NCI-H524 (cell line): ENCODE measurements around the gene SLAMF7.
"Not testable (repeated sequence)": the region's sequence is repeated elsewhere in the genome, so short reads cannot be mapped to it uniquely, and the experiment has no call there.

ENCODE experiments used
- DNase-seq, 2 experiments: peaks; one replicate each; lab custom pipeline; 2025; lab: John Stamatoyannopoulos, UW

SLAMF7 gene

DNA sequence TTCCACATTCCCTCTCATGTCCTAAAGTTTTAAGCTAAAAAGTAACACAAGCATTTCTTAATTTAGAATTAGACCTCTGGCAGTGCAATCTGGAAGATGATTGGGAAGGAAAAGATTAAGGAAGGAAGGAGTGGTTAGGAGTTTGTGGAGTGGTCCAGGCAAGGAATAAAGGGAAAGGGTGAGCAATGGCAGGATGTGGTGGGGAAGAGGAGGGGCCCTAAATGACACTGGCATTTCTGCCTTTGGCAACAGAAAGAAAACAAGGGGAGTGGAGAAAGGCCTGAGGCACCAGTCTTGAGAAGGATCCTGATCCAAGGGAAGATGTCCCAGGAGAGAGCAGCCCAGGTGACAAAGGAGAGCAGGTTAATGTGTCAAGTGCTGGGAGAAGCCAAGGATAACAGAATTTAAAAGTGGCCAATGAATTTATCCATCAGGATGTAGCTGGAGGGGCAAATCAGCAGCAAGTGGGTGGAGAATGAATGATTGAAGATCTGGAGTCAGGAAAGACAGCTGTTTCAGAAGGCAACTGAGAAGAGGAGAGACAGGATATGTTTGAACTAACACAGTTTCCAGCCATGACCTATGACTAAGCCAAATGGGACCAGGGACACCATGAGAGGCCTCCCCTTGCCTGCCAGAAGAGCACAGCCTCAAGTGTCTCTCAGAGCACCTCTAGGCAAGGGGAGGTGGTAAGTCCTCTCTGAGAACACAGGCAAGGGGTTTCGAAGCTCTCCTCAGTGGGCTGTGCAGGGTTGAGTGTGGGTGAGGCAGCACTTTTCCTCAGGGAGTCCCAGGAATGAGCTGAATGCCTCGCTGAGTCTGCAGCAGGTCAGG lies 36.1 kb downstream of the SLAMF7 start:
- no peak for DNase-seq

DNA sequence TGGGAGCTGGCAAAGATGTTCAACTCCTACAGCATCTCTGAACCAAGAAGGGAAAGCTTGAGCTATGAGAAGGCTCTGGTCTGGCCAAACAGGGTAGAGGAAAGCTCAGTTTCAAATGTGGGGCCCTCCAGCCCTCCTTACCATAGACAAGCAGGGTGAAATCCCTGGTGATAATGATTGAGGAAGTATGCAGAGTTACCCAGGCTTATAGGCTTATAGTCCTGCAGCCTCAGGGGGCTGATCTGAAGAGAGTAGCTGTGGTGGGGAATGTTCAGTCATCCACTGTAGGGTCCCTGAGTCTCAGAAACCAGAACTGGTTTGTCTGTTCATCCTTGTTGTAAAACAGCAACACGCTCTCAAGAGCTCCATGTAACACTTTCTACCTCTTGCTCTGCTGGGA lies 37.1 kb downstream of the SLAMF7 start:
- no peak for DNase-seq

- peak in 1 of 2 experiments; percentile 19 for DNase-seq
Observed at GRCh38 chr1:160777486-160778089, 38.5 kb downstream of the SLAMF7 start.

GRCh38 chr1:160778976-160779375 lies 39.9 kb downstream of the SLAMF7 start:
- no peak for DNase-seq

GRCh38 chr1:160779626-160780397 lies 40.8 kb downstream of the SLAMF7 start:
- peak in 1 of 2 experiments; percentile 1 for DNase-seq

- DNase-seq: no peak
Observed at GRCh38 chr1:160780398-160780755, 41.3 kb downstream of the SLAMF7 start.

DNA sequence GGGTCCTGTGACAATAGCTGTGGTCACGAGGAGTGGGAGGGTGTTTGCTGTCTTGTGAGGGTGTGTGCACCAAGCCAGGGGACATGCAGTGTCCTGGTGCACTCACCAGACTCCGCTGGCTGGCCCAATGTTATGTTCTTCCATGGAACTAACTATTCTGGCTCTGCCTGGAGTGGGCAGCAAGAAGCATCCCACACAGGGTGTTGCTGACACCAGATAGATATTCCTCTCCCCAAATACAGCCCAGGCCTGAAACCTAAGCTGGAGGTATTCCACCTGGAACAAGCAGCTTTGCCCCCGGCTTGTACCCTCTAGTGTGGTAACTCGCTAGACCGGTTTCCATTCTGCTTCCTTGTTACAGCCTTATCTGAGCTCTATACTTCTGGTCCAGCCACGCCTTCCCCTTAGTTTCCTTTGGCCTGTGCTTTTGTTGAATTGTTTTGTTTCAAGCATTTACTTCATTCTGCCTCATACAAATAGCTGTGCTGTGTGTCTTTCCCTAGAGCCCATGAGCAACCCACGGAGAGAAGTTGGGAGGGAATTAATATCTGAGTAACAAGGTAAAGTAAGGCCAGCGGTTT lies 42.2 kb downstream of the SLAMF7 start:
- no peak for DNase-seq

GRCh38 chr1:160781914-160782689 lies 43.1 kb downstream of the SLAMF7 start:
- DNase-seq: no peak

- DNase-seq: not testable (repeated sequence)
Observed at GRCh38 chr1:160782988-160783765, 44.1 kb downstream of the SLAMF7 start.

- DNase-seq: no peak
Observed at GRCh38 chr1:160789051-160789701, 50.1 kb downstream of the SLAMF7 start.

- DNase-seq: no peak
Observed at GRCh38 chr1:160789702-160790611, 50.9 kb downstream of the SLAMF7 start.

DNA sequence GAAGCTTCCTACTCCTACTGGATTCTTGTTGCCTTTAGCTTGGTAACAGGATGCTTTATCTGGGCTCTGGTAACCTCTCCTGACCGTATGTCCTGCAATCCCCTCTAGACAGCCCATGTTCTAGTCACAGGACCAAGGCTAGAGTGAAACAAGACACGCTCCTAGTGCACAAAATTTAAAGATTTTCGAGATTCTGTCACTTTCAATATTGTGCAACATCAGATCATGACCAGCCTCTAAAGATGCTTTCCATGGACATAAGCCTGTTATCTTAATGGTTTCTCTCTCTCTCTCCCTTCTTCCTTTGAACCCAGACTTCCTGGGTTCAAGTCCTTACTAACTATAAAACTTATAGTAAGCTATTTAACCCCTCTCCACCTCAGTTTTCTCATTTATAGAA lies 55.3 kb downstream of the SLAMF7 start:
- DNase-seq: no peak

GRCh38 chr1:160795951-160796383 lies 56.9 kb downstream of the SLAMF7 start, which contains the start of gene LY9:
TSS of gene LY9 (plus strand) at chr1:160796174. CDS start at chr1:160796188, 14 bp downstream.
- no peak for DNase-seq

- DNase-seq: no peak
Observed at GRCh38 chr1:160797271-160797709, 58.2 kb downstream of the SLAMF7 start.

GRCh38 chr1:160797861-160798273 lies 58.8 kb downstream of the SLAMF7 start:
- DNase-seq: no peak

- no peak for DNase-seq
Observed at GRCh38 chr1:160798439-160798838, 59.4 kb downstream of the SLAMF7 start.

DNA sequence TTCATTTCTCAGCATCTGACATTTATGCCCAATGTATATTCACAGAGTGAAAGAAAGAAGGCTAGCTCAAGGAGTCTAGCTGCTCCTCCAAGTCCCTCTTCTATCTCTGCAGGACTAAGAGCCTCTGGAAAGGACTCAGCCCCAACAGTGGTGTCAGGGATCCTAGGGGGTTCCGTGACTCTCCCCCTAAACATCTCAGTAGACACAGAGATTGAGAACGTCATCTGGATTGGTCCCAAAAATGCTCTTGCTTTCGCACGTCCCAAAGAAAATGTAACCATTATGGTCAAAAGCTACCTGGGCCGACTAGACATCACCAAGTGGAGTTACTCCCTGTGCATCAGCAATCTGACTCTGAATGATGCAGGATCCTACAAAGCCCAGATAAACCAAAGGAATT lies 60.6 kb downstream of the SLAMF7 start:
- no peak for DNase-seq

GRCh38 chr1:160800142-160800541 lies 61.1 kb downstream of the SLAMF7 start:
- DNase-seq: no peak
